HG03108 (cell line): ENCODE data around the gene PCSK6.

Source experiments
- ATAC-seq: cut with Tn5 transposase; IDR thresholded peaks from one replicate; pipeline ENCODE4 v1.9.1; 2021; ENCODE audit warnings: moderate library complexity; ENCODE audit not compliant: unreplicated experiment

Gene PCSK6

DNA sequence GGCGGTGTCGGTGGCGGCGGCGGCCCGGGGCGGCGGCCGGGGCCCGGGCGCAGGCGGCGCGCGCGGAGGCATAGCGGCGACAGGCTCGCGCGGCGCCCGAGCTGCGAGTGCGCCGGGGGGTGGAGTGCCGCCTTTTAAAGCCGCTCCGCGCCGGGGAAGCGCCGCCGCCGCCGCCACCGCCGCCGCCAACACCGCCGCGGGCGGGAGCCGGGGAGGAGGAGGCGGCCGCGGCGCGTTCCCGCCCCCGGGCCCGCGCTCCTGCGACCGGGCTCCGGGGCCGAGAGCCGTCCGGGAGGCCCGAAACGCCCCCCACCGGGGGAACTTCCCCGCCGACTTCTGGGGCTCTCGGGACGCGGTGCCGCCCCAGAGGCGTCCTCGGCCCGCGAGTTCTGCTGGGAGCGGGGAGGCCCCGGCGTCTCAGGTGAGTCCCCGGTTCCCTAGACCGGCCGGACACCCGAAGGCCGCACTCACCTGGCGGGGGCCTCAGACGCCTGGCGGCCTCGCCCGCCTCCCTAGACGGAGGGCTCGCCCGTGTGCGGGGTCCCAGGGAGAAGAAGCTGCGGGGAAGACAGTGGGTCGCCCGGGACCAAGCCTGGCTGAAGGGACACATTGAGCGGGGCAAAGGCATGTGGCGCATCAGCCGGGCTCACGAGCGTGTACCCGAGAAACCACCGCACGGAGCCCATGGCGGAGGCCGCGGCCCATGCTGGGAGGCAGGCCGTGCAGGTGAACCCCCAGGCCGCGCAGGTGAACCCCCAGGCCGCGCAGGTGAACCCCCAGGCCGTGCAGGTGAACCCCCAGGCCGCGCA, at the start of gene PCSK6:
PCSK6 (minus strand) TSS at position 109 of the 809 bp plus-strand sequence; CDS start at position 72, 37 bp downstream.
- no peak for ATAC-seq

DNA sequence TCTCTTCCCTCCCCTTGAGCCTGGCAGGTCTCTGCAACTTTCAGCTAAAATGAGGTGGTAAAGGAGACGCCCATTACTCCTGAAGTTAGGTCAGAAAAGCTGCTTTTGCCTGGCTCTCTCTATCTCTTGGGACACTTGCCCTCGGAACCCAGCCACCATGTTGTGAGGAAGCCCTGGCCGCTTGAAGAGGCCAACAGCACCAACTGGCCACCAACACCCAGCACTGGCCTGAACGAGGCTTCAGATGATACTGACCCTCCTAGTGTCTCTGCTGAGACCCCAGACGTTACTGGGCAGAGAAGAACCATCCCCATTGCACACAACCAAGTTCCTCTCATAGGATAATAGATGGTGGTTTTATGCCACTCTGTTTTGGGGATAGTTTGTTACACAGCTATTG, 49.5 kb upstream of the PCSK6 start:
- ATAC-seq: no peak

DNA sequence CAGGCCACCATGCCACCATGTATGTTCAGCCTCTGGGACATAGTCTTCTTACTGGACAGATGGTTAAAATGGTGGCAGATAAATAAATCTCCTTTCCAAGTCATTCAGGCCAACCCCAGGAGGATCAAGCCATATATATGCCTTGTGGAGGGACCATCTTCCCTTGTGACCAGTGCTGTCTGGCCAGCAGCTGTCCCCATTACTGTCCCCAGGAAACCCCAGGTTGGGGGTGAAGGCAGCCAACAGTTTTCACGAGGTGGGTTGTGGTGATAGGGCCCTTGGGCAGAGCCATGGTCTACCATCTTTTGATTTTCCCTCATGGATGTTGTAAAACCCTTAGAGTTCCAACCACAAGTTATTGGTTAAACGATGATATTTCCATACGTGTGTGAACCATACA, 48.7 kb upstream of the PCSK6 start:
- no peak for ATAC-seq

DNA sequence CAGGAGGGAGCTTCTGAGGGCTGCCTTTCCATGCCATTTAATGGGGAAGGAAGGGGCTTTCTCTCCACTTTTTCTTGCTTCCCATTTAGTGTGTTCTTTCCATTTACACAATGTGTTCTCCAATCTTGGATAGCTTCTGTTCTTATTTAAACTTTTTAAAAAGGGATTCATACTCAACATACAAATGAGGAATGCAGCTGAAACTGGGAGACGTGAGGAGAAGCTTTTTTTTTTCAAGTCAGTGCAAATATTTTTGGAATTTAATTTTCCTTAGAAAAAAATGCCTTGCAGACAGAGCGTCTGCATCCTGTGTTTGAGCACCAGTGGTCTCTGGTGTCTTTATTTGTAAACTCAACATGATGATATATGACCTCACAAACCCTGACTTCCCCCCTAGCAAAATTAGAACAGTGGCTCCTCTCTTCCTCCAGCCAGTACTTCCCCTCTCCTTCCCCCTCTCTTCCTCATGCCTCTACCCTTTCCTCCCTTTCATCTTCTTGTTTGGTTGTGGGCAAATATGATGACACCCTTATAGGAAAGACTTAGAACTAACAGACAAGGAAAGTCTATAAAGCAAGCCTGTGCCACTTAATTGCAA, 48.1 kb upstream of the PCSK6 start:
- no peak for ATAC-seq

DNA sequence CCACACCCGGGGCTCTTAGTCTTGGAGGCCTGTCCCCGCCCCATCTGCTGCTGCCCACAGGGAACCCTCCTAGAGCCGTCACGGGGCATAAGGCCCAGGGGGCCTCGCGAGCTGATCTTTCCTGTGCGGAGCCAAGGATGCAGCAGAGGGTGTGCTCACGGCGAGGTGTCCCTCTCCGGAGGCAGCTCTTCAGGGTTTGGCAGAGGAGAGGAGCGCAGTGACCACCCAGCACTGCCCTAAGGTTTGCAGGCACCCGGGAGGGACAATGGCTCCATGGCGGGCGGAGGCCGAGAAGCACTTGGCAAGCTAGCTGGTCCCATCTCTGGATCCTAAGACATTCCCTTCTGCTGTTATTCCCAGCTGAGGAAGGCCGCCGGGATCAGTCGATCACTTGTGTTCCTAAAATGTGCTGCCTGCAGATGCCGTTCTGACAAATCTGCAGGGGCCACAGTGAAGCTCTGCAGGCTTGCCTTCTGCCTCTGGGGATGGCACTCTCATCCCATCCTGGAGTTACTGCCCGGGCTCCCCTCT, 47.4 kb upstream of the PCSK6 start:
- no peak for ATAC-seq

GRCh38 chr15:101536166-101536874, 46.8 kb upstream of the PCSK6 start:
- ATAC-seq: no peak

GRCh38 chr15:101535170-101535902, 45.8 kb upstream of the PCSK6 start:
- no peak for ATAC-seq

DNA sequence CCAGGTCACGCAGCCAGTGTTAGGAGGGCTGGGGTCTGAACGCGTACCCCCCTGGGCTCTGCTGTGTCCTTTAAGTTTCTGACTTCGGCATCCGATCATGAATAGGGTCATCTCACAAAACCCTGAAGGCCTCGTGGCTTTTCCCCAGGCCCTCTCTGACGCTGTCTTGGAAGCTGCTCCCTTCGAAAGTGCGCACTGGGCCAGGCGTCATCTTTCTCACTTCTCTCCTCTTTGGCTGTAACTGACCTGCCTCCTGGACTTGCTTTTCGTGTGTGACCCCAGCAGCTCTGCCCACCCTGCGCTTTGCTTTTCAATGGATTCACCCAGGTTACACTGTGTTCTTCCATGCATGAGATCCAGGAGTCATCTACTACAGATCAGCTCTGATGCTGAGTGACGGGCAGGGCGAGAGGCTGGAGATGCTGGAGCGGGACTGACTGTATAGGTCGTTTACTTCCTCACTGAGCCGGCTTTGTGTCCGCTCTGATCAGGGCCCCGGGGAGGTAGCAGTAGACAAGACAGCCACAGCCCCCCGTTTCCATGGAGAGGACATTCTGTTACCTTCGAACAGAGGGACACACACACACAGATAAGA, 45.0 kb upstream of the PCSK6 start:
- ATAC-seq: no peak

GRCh38 chr15:101533371-101534140, 44.0 kb upstream of the PCSK6 start:
- no peak for ATAC-seq

- ATAC-seq: no peak
Observed at GRCh38 chr15:101532865-101533264, 43.4 kb upstream of the PCSK6 start.

GRCh38 chr15:101531170-101531569, 41.7 kb upstream of the PCSK6 start:
- ATAC-seq: no peak

GRCh38 chr15:101530224-101530958, 40.9 kb upstream of the PCSK6 start:
- ATAC-seq: no peak

DNA sequence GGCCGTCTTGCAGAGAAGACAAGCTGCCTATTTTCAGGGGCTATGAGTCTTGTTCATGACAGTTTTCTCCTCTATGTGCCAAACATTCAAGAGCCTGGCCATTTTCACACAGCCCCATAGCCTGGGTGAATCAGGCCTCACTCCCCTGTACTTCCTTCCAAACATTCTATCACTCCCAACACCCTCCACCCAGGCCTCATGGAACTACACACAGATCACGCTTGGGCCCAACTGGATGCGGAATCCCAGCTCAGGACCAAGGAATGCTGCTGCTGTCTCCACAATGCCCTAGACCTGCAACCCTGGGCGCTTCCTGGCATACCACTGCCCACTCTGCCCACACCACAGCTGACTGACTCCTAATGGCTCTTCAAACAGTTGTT, 39.4 kb upstream of the PCSK6 start:
- ATAC-seq: no peak

- ATAC-seq: no peak
Observed at GRCh38 chr15:101528108-101528916, 38.8 kb upstream of the PCSK6 start.

DNA sequence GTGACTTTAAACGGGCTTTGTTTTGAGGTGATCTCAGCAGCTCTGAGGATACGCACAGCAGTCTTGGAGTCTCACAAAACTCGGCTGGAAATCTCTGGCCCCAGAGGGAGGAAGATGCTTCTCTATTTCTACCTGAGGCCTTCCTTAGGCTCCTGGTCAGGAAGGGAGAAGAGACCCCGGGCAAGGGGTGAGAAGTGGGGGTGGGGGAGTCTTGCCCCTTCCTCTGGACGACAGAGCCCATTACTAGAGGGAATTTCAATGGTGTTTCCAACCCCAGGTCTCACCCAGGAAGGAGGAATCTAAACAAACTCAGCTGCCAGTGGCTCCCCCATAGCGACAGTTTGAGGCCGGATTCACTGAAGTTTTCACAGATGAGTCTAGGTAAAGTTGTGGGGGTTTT, 37.4 kb upstream of the PCSK6 start:
- ATAC-seq: no peak

DNA sequence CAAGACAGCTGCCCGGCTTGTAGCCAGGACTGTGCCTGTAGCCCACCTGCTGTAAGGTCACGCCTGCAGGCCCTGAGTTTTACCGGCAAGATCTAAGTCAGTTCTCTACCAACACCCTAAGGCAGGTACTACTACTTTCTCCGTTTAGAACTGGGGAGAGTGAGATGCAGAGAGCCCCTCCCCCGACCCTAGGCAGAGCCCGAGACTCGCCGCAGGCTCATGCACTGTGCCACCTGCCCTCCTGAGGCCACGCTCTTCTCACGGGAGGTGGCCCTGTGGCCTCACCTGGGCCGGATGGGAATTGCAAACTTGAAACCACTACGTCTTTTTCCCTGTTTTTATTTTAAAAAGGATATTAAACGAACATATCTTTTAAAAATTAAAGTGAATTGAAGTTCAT, 36.9 kb upstream of the PCSK6 start:
- ATAC-seq: no peak

DNA sequence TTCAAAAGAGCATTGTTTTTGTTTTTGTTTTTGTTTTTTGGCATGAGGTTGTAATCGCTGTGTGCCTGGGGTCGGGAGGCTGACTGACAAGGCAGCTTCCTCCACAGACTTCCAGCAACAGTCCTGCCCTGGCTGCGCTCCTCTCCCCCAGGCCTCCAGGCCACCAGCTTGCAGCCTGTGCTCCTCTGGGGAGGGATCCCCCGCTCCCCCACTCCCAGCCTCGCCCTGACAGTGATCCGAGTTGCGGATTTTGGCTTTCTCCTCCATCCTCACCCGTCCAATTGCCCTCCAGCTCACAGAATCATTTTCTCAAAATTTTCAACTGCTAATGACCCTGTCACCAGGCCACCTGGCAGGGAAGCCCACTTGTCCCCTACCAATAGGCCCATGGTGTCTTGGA, 36.5 kb upstream of the PCSK6 start:
- ATAC-seq: no peak

DNA sequence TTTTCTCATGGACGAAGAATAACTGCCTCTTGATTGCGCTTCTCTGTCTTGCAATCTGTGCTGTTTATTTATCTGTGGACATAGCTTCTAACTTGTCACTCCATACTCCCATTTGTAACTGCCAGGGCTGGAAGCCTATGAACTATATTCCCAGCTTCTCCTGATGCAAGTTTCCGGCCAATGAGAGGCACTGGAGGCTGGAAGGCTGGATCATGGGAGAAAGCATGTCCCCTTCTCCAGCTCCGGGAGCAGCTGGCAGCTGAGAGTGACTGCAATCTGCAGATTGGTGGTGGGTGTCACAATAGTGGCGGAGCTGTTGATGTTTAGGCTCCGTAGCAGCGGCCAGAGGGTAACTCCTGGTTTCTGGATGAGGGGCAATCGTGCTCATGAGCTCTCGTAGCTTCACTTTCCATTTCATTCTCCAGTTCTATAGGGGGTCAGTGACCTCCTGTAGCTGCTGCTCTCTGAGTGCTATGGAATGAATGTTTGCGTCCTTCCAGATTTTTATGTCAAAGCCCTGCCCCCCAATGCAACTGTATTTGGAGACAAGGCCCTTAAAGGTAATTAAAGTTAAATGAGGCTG, 35.7 kb upstream of the PCSK6 start:
- no peak for ATAC-seq
